ENCODE results near the gene KHSRP.

DNA sequence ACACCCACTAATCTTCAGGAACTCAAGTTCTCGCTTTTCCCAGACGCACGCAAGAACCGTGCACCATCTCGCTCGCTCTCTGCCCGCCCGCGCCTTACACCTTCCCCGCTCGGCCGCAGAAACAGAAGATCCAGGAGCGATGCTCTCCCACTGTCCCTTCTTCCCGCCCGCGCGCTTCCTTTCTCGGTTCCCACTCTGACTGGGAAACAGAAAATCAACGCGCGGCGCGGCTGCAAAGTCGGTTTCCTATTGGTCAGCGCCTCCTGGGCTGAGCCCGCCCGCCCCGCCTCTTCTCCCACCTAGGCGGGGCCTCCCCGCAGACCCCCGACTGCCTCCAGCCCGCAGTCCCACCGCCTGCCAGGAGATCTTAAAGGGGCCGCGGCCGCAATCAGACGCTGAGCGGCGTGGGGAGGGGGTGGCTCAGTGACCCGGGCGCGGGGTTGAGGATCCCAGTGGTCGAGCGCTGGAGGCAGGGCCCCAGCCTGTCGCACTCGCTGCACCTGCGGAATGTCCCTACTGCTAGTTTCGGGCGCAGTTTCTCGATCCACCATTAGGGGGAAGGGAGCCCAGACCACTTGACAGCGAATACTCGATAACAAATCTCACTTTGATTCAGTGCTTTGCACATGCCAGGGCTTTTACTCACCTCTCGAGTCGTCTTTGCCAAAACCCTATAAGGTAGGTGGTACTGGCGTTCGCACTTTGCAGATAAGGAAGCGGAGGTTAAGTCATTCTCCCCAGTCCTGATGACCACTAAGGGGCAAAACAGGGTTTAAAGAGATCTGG lies 35.7 kb upstream of the KHSRP start:
- TF ChIP-seq, protein P1, sequence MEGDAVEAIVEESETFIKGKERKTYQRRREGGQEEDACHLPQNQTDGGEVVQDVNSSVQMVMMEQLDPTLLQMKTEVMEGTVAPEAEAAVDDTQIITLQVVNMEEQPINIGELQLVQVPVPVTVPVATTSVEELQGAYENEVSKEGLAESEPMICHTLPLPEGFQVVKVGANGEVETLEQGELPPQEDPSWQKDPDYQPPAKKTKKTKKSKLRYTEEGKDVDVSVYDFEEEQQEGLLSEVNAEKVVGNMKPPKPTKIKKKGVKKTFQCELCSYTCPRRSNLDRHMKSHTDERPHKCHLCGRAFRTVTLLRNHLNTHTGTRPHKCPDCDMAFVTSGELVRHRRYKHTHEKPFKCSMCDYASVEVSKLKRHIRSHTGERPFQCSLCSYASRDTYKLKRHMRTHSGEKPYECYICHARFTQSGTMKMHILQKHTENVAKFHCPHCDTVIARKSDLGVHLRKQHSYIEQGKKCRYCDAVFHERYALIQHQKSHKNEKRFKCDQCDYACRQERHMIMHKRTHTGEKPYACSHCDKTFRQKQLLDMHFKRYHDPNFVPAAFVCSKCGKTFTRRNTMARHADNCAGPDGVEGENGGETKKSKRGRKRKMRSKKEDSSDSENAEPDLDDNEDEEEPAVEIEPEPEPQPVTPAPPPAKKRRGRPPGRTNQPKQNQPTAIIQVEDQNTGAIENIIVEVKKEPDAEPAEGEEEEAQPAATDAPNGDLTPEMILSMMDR (conservative IDR thresholded peaks at IDR 0.05; ENCODE audit: low read depth, low read length), result peak; percentile 71
- no peak for TF ChIP-seq EZH2 (IDR thresholded peaks at IDR 0.05; ENCODE audit: low read length, unreplicated experiment)
